Astrocyte of the hippocampus (primary cell): ENCODE results near the gene FURIN.
"Not testable (repeated sequence)": the region's sequence is repeated elsewhere in the genome, so short reads cannot be mapped to it uniquely, and the experiment has no call there.

Source experiments
- DNase-seq: peaks from one replicate; pipeline ENCODE4 v3.0.0; 2011; ENCODE audit warnings: low read depth, low spot score

Gene FURIN

GRCh38 chr15:90882781-90883525 is 14.6 kb downstream of the FURIN start:
- DNase-seq: no peak

- DNase-seq: no peak
These were observed 15.2 kb downstream of the FURIN start for GRCh38 chr15:90883526-90883975.

GRCh38 chr15:90883976-90884718 is 15.8 kb downstream of the FURIN start, which contains the start of gene FES:
FES (plus strand) TSS chr15:90884504; CDS start chr15:90885046, 542 bp downstream.
- DNase-seq: peak; percentile 78

GRCh38 chr15:90884719-90885431 is 16.5 kb downstream of the FURIN start:
- DNase-seq: no peak

- peak; percentile 82 for DNase-seq
These were observed 17.3 kb downstream of the FURIN start for GRCh38 chr15:90885432-90886290.

GRCh38 chr15:90886291-90886614 is 17.9 kb downstream of the FURIN start:
- DNase-seq: no peak

- no peak for DNase-seq
These were observed 18.7 kb downstream of the FURIN start for GRCh38 chr15:90887037-90887481.

GRCh38 chr15:90889313-90889730 is 20.9 kb downstream of the FURIN start:
- DNase-seq: no peak

GRCh38 chr15:90889736-90890456 is 21.5 kb downstream of the FURIN start:
- DNase-seq: no peak

- DNase-seq: no peak
These were observed 22.5 kb downstream of the FURIN start for GRCh38 chr15:90890839-90891238.

GRCh38 chr15:90891346-90891949 is 23.1 kb downstream of the FURIN start:
- no peak for DNase-seq

GRCh38 chr15:90892023-90892422 is 23.6 kb downstream of the FURIN start:
- no peak for DNase-seq

- DNase-seq: no peak
These were observed 24.2 kb downstream of the FURIN start for GRCh38 chr15:90892498-90893174.

- DNase-seq: no peak
These were observed 25.0 kb downstream of the FURIN start for GRCh38 chr15:90893175-90894090.

GRCh38 chr15:90895571-90896117 is 27.3 kb downstream of the FURIN start:
- no peak for DNase-seq

GRCh38 chr15:90897131-90897655 is 28.8 kb downstream of the FURIN start:
- DNase-seq: not testable (repeated sequence)

GRCh38 chr15:90901175-90902039 is 33.0 kb downstream of the FURIN start:
- no peak for DNase-seq
